HEK293 (cell line): Measurements from ENCODE around the gene ABHD17B.

ENCODE experiments used
- CTCF ChIA-PET: fragments of 350-600 bp; formaldehyde crosslinking; extraction: SDS; loops from one replicate; lab custom pipeline; 2021; ENCODE audit warnings: antibody characterized with exemption; lab: Yijun Ruan, JAX
- POLR2A ChIA-PET: fragments of 300-600 bp; formaldehyde crosslinking; extraction: SDS; loops from one replicate; lab custom pipeline; 2020; ENCODE audit warnings: antibody characterized with exemption, inconsistent platforms; lab: Yijun Ruan, JAX
- H3K27ac ChIP-seq: fragments of 200-500 bp; sonication (Bioruptor generic); 2 replicates; pipeline ENCODE4 v1.5.1; 2014; ENCODE audit warnings: low read depth, low read length, control low read depth, inconsistent platforms; ENCODE audit errors: extremely low read depth
- H3K36me3 ChIP-seq, 2 experiments: fragments of 200-500 bp in 1 of 2; sonication (Bioruptor generic) in 1 of 2; 1 replicate in 1 of 2; 2 replicates in 1 of 2; pipeline ENCODE4 v1.5.1; 2014 to 2017; ENCODE audit warnings: inconsistent platforms in 2 of 2, low read length in 2 of 2; ENCODE audit not compliant: control insufficient read depth in 2 of 2, insufficient read depth in 1 of 2
- H3K4me1 ChIP-seq: fragments of 200-500 bp; sonication (Bioruptor generic); 2 replicates; pipeline ENCODE4 v1.5.1; 2014; ENCODE audit warnings: mild to moderate bottlenecking, low read length, inconsistent platforms; ENCODE audit not compliant: control insufficient read depth, insufficient read depth
- H3K4me3 ChIP-seq: 2 replicates; pipeline ENCODE4 v1.5.1; 2011; ENCODE audit warnings: low read depth, mild to moderate bottlenecking, control low read depth, low read length, moderate library complexity
- H3K9me3 ChIP-seq: fragments of 200-500 bp; sonication (Bioruptor generic); 2 replicates; pipeline ENCODE4 v1.5.1; 2014; ENCODE audit warnings: low read depth, low read length, inconsistent platforms; ENCODE audit not compliant: control insufficient read depth, insufficient read depth
- GLIS1 ChIP-seq: fragments of 450-650 bp; formaldehyde crosslinking; IDR thresholded peaks from 2 replicates; pipeline ENCODE4 v1.5.1; 2016; ENCODE audit warnings: missing biosample characterization, missing genetic modification characterization
- TRIM28 ChIP-seq: IDR thresholded peaks from 2 replicates; pipeline ENCODE4 v1.6.1; 2011; ENCODE audit warnings: low read length, control low read depth, borderline replicate concordance
- ZBTB1 ChIP-seq: fragments of 450-650 bp; formaldehyde crosslinking; IDR thresholded peaks from 2 replicates; pipeline ENCODE4 v1.5.1; 2016; ENCODE audit warnings: missing biosample characterization, missing genetic modification characterization
- ZBTB21 ChIP-seq: fragments of 450-650 bp; formaldehyde crosslinking; IDR thresholded peaks from 2 replicates; pipeline ENCODE4 v1.5.1; 2017; ENCODE audit warnings: missing biosample characterization, missing genetic modification characterization
- ZIC2 ChIP-seq: fragments of 450-650 bp; formaldehyde crosslinking; IDR thresholded peaks from 2 replicates; pipeline ENCODE4 v1.5.1; 2016; ENCODE audit warnings: missing biosample characterization, missing genetic modification characterization
- ZNF121 ChIP-seq: fragments of 450-650 bp; formaldehyde crosslinking; IDR thresholded peaks from 2 replicates; pipeline ENCODE4 v1.5.1; 2016; ENCODE audit warnings: missing biosample characterization, missing genetic modification characterization
- ZNF132 ChIP-seq: fragments of 450-650 bp; formaldehyde crosslinking; IDR thresholded peaks from 2 replicates; pipeline ENCODE4 v1.5.1; 2017; ENCODE audit warnings: missing biosample characterization, missing genetic modification characterization, borderline replicate concordance
- ZNF169 ChIP-seq: fragments of 450-650 bp; formaldehyde crosslinking; IDR thresholded peaks from 2 replicates; pipeline ENCODE4 v1.5.1; 2016; ENCODE audit warnings: missing biosample characterization, missing genetic modification characterization
- ZNF350 ChIP-seq: fragments of 450-650 bp; formaldehyde crosslinking; IDR thresholded peaks from 2 replicates; pipeline ENCODE4 v1.5.0; 2017; ENCODE audit warnings: missing biosample characterization, mild to moderate bottlenecking, missing genetic modification characterization
- ZNF433 ChIP-seq: fragments of 450-650 bp; formaldehyde crosslinking; IDR thresholded peaks from 2 replicates; pipeline ENCODE4 v1.5.1; 2016; ENCODE audit warnings: missing biosample characterization, missing genetic modification characterization, low read depth
- ZNF571 ChIP-seq: fragments of 450-650 bp; formaldehyde crosslinking; IDR thresholded peaks from 2 replicates; pipeline ENCODE4 v1.5.0; 2017; ENCODE audit warnings: missing biosample characterization, missing genetic modification characterization
- ZNF629 ChIP-seq: fragments of 450-650 bp; formaldehyde crosslinking; IDR thresholded peaks from 2 replicates; pipeline ENCODE4 v1.5.1; 2017; ENCODE audit warnings: missing biosample characterization, missing genetic modification characterization
- ZNF76 ChIP-seq: fragments of 450-650 bp; formaldehyde crosslinking; IDR thresholded peaks from 2 replicates; pipeline ENCODE4; 2016; ENCODE audit warnings: low read depth, missing biosample characterization, missing genetic modification characterization, borderline replicate concordance
- ZNF785 ChIP-seq: fragments of 450-650 bp; formaldehyde crosslinking; IDR thresholded peaks from 2 replicates; pipeline ENCODE4 v1.5.1; 2016; ENCODE audit warnings: missing biosample characterization, missing genetic modification characterization
- ZSCAN30 ChIP-seq: fragments of 450-650 bp; IDR thresholded peaks from 2 replicates; pipeline ENCODE4 v1.5.1; 2018; ENCODE audit warnings: missing biosample characterization, mild to moderate bottlenecking, missing genetic modification characterization, moderate library complexity
- TF ChIP-seq, protein P1 (sequence below): fragments of 450-650 bp; formaldehyde crosslinking; IDR thresholded peaks from 2 replicates; pipeline ENCODE4 v1.5.1; 2017; ENCODE audit warnings: missing biosample characterization, missing genetic modification characterization
- TF ChIP-seq, protein P2 (sequence below): fragments of 450-650 bp; formaldehyde crosslinking; IDR thresholded peaks from 2 replicates; pipeline ENCODE4 v1.5.1; 2016; ENCODE audit warnings: missing biosample characterization, missing genetic modification characterization, borderline replicate concordance
- TF ChIP-seq, protein P3 (sequence below): fragments of 450-650 bp; formaldehyde crosslinking; IDR thresholded peaks from 2 replicates; pipeline ENCODE4 v1.5.1; 2016; ENCODE audit warnings: missing biosample characterization, missing genetic modification characterization
- TF ChIP-seq, protein P4 (sequence below): fragments of 450-650 bp; formaldehyde crosslinking; IDR thresholded peaks from 2 replicates; pipeline ENCODE4 v1.5.1; 2016; ENCODE audit warnings: missing biosample characterization, missing genetic modification characterization
- TF ChIP-seq, protein P5 (sequence below): fragments of 450-650 bp; formaldehyde crosslinking; IDR thresholded peaks from 2 replicates; pipeline ENCODE4; 2016; ENCODE audit warnings: missing biosample characterization, missing genetic modification characterization

The ABHD17B gene

DNA sequence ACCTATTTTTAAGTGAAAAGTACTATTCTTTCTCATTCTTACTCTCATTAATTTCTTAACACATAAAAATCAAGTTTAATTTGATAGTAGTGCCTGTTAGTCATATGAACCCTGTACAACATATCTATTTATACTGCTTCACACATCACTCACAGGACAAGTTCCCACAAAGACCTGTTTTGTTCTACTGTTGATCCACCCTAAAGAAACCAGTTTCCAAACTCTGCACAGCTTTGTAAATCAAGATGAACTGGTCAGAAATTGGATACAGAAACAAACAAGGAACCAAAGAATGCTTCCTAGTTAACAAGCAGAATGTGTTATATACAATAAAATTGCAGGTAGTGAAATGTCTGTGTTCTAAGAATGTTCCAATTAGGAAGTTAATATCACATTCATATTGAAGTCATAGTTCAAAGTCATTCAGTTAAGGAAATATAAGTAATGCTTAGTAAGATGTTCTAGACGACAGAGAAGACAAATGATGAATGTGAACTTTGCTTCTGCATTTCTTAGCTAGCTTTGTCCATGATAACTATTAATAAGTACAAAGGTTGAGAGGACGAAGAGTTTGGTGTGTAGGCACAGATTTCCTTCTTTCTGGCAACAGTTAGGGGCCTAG is 33.9 kb upstream of the ABHD17B start:
- Histone ChIP-seq H3K4me1 (no peaks in the 10 kb centered on the region), H3K36me3 (peaks cover 0 to 4% of the 10 kb centered on the region in 2 experiments; a peak in 1 of 3 replicates)
- CTCF ChIA-PET = interaction anchor here (0.6 to 0.7 kb wide), 4 partner anchors 35 to 222 kb away, joined by 3 to 5 read pairs (median 4); no protein-coding TSS in a partner anchor
- no peak for TF ChIP-seq ZNF629 (tag by site-specific recombination)
- no peak for TF ChIP-seq ZNF132 (tag by site-specific recombination)
- TF ChIP-seq ZNF169 (tag by site-specific recombination) = no peak
- no peak for TF ChIP-seq ZNF785 (tag by site-specific recombination)
- no peak for TF ChIP-seq ZBTB1 (tag by site-specific recombination)
- no peak for TF ChIP-seq TRIM28
- no peak for TF ChIP-seq ZNF433 (tag by site-specific recombination)
- TF ChIP-seq ZNF350 (tag by site-specific recombination) = no peak
- TF ChIP-seq, all 188 proteins: peak for 0
- Histone ChIP-seq H3K9me3 (no peaks in the 10 kb centered on the region), H3K27ac (no peak overlapping the region), H3K4me3 (no peak overlapping the region)
- POLR2A ChIA-PET = no interaction called here

DNA sequence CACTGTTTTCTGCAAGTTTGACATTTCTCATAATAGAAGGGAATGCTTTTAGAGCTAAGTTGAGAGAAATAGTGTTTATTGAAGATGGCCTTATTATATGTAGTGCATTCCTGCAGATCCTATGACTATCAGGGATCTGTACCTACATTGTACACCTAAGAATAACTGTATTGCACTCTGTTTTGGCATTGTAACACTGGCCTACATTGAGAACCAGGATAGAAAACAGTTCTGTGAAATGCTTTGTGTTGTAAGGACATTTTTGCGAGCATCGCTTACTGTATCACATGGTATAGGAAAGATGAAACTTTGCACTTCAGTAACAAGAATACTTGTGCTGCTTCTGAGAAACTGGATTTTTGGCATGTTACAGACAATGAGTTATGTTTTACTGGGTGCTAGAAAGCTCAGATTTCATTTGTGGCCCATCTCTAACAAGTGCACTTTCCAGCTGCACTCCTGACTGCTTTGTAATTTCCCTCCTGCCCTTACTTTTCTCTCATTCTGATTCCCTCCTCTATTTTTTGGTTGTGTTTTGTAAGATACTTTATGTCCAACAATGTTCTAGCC is 31.1 kb upstream of the ABHD17B start:
- Histone ChIP-seq H3K4me3 (no peak overlapping the region), H3K36me3 (no peaks in the 10 kb centered on the region), H3K27ac (no peak overlapping the region), H3K9me3 (no peaks in the 10 kb centered on the region), H3K4me1 (no peaks in the 10 kb centered on the region)
- POLR2A ChIA-PET = no interaction called here
- TF ChIP-seq, protein P1, sequence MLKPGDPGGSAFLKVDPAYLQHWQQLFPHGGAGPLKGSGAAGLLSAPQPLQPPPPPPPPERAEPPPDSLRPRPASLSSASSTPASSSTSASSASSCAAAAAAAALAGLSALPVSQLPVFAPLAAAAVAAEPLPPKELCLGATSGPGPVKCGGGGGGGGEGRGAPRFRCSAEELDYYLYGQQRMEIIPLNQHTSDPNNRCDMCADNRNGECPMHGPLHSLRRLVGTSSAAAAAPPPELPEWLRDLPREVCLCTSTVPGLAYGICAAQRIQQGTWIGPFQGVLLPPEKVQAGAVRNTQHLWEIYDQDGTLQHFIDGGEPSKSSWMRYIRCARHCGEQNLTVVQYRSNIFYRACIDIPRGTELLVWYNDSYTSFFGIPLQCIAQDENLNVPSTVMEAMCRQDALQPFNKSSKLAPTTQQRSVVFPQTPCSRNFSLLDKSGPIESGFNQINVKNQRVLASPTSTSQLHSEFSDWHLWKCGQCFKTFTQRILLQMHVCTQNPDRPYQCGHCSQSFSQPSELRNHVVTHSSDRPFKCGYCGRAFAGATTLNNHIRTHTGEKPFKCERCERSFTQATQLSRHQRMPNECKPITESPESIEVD (tag by site-specific recombination) = peak; percentile 91
- TF ChIP-seq ZNF76 (tag by site-specific recombination) = no peak
- CTCF ChIA-PET = interaction anchor here (0.7 kb wide), 1 partner anchor 9 kb away, joined by 3 read pairs; no protein-coding TSS in a partner anchor

DNA sequence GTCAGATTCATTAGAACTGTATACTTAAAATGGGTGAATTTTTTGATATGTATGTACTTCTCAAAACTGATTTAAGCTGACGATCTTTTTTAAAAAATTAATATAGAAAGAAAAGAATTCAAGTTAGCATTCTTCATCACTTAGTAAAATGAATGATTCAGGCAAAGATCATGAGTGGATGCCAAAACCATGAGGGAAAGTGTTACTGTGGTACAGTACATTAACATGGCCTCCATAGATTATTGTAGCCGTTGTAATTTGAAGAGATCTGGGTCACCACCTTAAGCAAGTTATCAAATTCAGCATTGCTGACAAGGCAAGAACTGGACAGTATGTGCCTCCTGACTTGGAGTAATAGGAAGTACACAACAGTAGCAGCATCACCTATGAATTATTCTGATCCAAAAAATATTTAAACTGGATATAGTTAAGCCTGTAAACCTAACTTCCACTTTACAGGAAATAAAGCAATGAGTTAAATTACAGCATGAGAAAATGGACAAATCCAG is 30.1 kb upstream of the ABHD17B start:
- Histone ChIP-seq H3K4me3 (no peak overlapping the region), H3K4me1 (no peaks in the 10 kb centered on the region), H3K36me3 (no peaks in the 10 kb centered on the region), H3K27ac (no peak overlapping the region), H3K9me3 (no peaks in the 10 kb centered on the region)
- ChIA-PET POLR2A (no interaction called here), CTCF (interaction anchor here (0.7 to 1.2 kb wide), 2 partner anchors 122 to 646 kb away, joined by 3 to 4 read pairs; no protein-coding TSS in a partner anchor)
- TF ChIP-seq, protein P2, sequence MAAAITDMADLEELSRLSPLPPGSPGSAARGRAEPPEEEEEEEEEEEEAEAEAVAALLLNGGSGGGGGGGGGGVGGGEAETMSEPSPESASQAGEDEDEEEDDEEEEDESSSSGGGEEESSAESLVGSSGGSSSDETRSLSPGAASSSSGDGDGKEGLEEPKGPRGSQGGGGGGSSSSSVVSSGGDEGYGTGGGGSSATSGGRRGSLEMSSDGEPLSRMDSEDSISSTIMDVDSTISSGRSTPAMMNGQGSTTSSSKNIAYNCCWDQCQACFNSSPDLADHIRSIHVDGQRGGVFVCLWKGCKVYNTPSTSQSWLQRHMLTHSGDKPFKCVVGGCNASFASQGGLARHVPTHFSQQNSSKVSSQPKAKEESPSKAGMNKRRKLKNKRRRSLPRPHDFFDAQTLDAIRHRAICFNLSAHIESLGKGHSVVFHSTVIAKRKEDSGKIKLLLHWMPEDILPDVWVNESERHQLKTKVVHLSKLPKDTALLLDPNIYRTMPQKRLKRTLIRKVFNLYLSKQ (tag by site-specific recombination) = no peak
- TF ChIP-seq ZNF571 (no peak), GLIS1 (tag by site-specific recombination) (no peak), ZSCAN30 (tag by site-specific recombination) (no peak), ZNF121 (tag by site-specific recombination) (no peak), ZIC2 (no peak), ZBTB21 (tag by site-specific recombination) (no peak)
- TF ChIP-seq, protein P3, sequence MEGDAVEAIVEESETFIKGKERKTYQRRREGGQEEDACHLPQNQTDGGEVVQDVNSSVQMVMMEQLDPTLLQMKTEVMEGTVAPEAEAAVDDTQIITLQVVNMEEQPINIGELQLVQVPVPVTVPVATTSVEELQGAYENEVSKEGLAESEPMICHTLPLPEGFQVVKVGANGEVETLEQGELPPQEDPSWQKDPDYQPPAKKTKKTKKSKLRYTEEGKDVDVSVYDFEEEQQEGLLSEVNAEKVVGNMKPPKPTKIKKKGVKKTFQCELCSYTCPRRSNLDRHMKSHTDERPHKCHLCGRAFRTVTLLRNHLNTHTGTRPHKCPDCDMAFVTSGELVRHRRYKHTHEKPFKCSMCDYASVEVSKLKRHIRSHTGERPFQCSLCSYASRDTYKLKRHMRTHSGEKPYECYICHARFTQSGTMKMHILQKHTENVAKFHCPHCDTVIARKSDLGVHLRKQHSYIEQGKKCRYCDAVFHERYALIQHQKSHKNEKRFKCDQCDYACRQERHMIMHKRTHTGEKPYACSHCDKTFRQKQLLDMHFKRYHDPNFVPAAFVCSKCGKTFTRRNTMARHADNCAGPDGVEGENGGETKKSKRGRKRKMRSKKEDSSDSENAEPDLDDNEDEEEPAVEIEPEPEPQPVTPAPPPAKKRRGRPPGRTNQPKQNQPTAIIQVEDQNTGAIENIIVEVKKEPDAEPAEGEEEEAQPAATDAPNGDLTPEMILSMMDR (tag by site-specific recombination) = no peak
- TF ChIP-seq, protein P4, sequence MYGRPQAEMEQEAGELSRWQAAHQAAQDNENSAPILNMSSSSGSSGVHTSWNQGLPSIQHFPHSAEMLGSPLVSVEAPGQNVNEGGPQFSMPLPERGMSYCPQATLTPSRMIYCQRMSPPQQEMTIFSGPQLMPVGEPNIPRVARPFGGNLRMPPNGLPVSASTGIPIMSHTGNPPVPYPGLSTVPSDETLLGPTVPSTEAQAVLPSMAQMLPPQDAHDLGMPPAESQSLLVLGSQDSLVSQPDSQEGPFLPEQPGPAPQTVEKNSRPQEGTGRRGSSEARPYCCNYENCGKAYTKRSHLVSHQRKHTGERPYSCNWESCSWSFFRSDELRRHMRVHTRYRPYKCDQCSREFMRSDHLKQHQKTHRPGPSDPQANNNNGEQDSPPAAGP (tag by site-specific recombination) = no peak
- TF ChIP-seq, protein P5, sequence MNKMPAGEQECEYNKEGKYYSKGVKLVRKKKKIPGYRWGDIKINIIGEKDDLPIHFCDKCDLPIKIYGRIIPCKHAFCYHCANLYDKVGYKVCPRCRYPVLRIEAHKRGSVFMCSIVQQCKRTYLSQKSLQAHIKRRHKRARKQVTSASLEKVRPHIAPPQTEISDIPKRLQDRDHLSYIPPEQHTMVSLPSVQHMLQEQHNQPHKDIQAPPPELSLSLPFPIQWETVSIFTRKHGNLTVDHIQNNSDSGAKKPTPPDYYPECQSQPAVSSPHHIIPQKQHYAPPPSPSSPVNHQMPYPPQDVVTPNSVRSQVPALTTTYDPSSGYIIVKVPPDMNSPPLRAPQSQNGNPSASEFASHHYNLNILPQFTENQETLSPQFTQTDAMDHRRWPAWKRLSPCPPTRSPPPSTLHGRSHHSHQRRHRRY (tag by site-specific recombination) = no peak
